Fibroblast of pulmonary artery (primary cell): ENCODE data around the gene SERTAD3.

Experiments used
- DNase-seq: peaks from one replicate; pipeline ENCODE4 v3.0.0-alpha.2; 2010; ENCODE audit warnings: low read depth
- H3K4me3 ChIP-seq: replicated peaks from 2 replicates; pipeline ENCODE4 v1.5.1; 2011; ENCODE audit warnings: low read depth, mild to moderate bottlenecking, control low read depth, low read length, moderate library complexity
- CTCF ChIP-seq: IDR thresholded peaks from 2 replicates; pipeline ENCODE4 v1.5.1; 2011; ENCODE audit warnings: mild to moderate bottlenecking, control low read depth, low read length, inconsistent platforms; ENCODE audit errors: missing control alignments

SERTAD3 gene

DNA sequence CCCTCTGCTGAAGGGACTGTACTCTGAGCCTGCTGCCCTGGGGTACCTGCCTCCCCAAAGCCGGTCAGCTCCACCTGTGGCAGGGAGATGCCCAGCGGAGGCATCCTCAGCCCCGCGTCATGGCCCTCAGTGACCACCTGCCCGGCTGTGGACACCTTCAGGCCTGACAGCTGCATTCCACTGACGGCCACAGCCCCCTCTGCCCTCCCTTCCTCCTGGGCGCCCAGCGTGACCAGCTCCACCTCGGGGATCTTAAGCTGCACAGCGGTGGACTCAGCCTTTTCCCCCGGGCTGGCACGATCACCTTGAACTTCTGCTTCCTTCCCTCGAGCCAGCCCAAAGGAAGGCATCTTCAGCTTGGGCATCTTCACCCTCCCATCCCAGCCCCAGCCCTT, 49.3 kb downstream of the SERTAD3 start:
- no peak overlapping the region for H3K4me3 ChIP-seq
- DNase-seq, result no peak
- TF ChIP-seq CTCF, result no peak

DNA sequence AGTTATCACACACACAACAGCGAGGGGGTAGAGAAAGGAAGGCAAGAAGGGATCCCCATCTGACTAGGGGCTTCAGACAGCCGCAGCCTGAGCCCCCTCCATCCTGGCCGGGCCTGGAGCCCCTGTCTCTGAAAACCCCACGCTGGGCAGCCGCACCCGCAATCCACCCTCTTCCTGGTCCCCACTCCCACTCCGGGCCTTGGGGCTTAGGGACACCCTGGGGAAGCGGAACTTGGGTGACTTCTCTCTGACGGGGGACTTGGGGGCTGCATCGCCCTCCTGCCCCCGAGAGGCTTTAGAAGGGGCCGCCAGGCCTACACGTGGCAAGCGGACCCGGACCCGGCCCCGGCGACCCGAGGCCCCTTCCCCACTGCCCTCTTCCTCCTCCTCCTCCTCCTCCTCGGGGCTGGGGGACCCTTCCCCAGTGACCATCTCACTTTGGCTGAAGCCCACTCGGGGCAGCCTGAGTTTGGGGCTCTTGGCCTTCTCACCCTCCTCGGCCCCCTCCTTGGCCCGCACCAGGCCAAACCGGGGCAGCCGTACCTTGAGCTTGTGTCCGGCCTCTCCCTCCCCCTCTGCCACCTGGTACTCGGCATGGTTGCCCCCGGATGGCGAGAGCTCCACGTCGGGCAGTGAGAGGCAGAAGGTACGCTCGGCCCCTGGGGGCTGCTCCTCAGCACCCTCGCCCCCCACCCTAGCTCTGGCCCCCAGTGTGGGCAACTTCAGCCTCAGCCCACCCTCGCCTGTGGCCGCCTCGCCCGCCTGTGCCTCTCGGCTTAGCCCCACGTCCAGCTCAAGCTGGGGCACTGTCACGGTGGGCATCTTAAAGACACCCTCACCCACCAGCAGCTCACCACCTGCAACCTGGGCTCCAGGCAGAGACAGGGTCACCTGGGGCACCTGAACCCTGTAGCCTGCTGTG, 50.0 kb downstream of the SERTAD3 start:
- H3K4me3 ChIP-seq, result no peak overlapping the region
- DNase-seq, result no peak

GRCh38 chr19:40392894-40393517, 51.1 kb downstream of the SERTAD3 start:
- no peak overlapping the region for H3K4me3 ChIP-seq
- no peak for DNase-seq
- TF ChIP-seq CTCF, result peak; percentile 15

More for the DNA sequence above, 50.0 kb downstream of the SERTAD3 start:
- TF ChIP-seq CTCF, result no peak

DNA sequence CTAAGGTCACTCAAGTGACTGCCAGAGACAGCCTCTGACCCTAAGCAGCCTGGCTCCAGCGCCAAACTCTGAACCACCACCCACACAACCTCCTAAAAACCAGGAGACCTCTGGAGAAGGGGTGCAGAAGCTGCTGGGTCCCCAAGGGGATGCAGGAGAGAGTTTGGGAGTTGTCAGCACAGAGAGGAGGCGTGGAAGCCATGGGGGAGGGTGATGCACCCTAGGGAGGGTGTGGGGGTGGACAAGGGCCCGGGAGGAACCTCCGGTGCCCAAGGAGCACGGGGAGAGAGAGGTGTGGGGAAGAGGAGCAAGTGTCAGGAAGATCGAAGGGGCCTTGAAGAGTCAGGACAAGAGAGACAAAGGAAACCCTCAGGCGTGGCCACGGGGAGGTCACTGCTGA, 52.0 kb downstream of the SERTAD3 start:
- no peak for TF ChIP-seq CTCF
- DNase-seq, result no peak
- H3K4me3 ChIP-seq, result no peak overlapping the region
